Mucosa of gallbladder (tissue), 1 donor: ENCODE measurements around the gene TBKBP1. TPM values are rescaled to one million over a fixed set of nuclear protein-coding genes. Genes with fewer than 3 reads are reported as not detected.

Experiments used
- DNase-seq: peaks from one replicate; pipeline ENCODE4 v3.0.0-alpha.2; 2020; ENCODE audit warnings: low spot score
- total RNA-seq: library from RNA; stranded (reverse); gene quantifications from one replicate; pipeline ENCODE4 v1.2.1, GENCODE V29; 2021
- donor health status: DM: no; HTN: no; CAD: no.

Gene TBKBP1
- total RNA-seq, 1 donor from 2014 or later = 9.2 TPM

DNA sequence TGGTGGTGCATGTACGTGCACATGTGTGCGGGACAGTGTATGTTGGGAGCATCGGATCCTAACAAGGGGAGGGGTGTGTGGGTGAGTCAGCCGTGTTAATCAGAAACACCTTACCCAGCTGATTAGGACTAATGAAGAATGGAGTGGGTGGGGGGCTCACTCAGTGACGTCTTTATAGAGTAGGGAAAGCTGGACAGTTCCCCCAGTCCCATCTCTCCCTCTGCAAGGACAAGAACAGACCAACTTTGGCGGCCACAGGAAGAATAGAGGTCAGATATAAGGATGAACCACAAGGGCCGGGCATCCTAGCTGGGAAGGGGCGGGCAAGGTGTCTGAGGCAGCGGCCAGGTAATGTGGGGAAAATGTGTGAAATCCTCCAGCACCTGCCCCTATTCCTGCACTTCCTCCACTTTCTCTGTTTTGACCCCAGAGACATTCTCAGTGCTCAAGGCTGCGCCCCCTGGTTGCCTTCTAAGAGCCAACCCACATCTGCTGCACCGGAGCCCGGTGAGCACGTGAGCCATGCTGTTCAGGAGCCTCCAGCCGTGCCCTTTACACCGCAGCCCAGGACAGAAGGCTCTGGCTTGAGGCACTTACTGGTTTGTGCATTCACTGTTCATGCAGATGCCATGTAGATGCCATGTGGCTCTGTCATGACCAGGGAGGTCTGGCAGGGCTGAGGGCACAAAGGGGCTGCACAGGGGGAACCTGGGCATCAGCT, 20.2 kb downstream of the TBKBP1 start:
- no peak for DNase-seq

DNA sequence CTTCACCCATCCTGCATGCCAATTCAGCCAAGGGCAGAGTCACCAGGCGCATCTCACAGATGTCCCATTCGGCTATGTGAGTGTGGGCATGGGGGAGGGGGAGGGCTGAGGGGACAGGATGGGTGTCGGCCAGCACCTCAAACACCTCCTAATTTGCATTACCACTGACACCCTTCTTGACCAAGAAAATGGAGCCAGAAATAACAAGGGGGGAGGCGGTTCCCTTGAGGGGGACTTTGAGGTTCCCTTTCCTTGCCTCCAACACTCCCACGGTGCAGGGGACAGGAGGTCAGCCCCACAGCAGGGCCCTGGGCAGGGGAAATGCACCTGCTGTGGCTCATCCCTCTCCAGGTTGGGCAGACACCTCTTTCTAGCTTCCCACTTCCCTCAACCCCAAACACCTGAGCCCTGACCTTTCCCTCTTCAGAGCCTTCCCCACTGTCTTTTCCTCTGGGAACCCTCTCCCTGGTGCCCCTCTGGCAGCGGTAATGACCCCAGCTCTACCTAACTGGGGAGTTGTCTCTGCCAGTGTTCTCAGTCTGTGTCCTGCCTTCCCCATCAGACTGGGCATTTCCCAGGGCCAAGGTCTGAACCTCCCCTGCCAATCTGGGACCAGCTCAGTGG, 20.9 kb downstream of the TBKBP1 start:
- DNase-seq = no peak

DNA sequence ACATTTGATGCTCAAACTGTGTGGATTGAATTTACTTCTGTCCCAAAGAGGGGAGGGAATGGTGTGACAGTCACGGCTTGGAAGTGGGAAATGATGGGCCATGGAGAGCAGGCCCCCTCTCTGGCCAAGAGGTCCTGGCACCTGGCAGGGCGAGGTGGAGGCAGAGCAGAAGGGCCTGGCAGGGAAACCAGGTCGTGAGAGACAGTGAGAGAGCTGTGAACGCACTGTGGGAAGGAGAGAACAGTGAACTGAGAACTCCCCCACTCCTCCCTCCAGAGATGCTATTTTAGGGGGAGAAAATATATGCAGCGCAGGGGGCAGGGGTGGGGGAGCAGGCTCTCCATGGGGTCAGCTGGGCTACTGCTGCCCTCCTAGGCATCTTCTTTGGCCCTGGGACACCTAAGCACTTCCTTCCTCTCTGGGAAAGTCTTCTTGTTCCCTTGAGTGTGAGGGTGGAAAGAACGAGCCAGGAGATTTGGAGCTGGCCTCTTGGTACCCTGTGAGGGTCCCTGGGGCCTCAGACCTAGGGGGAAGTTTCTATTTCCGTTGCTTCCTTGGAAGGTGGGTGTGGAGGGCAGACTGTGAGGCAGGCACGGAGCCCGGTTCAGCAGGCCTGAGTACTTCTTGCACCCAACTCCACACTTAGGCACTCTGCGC, 21.8 kb downstream of the TBKBP1 start:
- no peak for DNase-seq

DNA sequence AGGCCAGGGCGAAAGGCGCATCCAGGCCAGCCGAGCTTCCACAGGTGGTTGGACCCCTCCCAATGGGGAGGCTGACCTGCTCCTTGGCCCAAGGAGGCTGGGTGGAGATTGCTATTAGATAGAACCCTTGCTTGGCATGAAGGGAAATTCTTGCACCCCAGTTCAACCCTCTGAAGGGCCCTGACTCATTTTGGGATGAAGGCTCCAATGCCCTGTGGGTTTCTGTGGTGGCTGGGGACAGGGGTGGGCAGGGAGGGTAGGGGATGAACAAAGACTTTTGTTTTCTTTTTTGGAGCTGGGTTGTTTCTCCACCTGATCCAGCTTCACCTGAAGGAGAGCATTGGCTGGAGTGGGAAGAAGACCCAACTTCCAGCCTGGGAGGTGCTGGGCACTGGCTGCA, 22.4 kb downstream of the TBKBP1 start:
- DNase-seq = no peak

DNA sequence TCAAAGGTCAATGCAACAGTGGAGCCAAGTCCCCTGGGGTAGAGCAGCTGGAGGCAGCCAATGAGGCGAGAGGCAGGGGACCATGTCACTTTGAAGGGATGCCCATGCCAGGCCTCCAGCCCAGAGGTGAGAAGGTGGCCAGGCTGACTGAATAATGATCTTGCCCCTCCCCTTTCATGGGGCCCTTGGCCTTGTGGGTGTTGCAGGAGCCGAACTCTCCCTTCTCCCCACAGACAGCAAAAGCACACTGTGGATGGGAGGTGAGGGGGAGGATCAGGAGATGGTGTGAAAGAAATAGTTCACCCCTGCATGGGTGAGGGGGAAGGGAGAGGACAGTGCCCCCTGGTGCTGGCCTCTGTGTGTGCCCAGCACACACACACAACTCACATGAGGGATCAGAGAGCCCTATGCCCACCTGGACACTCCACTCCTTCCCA, 23.3 kb downstream of the TBKBP1 start:
- no peak for DNase-seq

DNA sequence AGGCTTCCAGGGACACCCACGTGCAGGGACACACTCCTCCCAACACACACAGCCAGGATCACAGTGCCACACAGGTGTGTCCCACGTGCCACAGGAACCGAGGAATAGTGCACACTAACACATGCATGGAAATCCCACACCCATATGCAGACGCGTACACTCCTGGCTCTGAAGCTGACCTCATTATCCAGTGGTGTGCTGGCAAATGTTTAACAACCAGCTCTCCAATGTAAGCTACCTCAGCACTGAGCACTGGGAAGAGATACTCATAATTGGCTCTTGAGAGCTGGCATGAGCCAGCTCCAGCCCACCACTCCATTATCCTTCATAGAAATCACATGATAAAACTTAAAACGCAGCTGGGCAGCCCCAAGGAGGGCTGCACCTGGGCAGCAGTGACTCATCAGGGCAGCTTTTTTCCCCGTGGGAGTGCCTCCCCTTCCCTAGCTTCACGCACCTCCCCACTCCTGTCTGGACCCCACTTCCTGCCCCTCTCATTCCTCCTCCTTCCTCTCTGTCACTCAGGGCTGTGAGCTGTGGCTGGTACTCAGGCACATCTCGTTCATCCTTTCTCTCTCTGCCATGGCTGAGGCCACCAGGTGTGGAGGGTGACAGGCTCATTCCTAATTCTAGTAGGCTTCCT, 24.1 kb downstream of the TBKBP1 start:
- DNase-seq = no peak

DNA sequence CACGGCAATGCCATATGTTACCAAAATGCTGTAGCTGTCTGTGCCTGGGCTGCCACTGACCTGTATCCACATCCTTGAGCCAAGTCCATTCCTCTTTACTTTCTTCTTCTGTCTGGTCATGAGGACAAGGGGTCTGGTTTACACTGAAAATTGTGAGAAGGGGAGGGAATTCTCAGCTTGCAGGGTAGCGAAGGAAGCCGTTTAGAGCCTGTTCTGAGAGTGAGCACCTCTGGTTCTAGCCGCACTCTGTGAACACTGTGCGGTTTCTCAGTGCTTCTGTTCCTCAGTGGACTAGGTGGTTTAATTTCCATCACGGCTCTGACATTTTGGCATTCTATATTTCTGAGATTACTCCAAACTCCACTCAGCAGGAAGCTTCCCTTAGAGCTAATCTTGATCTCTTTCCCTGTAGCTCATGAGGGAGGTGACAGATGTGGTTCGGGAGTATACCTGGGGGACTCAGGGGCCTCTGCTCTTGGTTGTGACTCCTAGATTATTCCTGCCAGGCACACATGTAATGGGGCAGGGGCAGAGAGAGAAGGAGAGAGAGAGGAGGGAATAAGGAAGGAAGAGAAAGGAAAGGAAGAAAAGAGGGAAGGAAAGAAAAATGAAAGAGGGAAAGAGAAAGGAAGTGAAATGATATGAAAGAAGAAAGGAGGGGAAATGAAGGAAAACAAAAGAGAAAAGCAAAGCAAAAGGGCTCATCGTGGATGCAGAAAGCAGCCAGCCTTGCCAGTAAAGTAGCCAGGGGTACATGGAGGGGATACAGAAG, 24.9 kb downstream of the TBKBP1 start:
- DNase-seq = no peak

DNA sequence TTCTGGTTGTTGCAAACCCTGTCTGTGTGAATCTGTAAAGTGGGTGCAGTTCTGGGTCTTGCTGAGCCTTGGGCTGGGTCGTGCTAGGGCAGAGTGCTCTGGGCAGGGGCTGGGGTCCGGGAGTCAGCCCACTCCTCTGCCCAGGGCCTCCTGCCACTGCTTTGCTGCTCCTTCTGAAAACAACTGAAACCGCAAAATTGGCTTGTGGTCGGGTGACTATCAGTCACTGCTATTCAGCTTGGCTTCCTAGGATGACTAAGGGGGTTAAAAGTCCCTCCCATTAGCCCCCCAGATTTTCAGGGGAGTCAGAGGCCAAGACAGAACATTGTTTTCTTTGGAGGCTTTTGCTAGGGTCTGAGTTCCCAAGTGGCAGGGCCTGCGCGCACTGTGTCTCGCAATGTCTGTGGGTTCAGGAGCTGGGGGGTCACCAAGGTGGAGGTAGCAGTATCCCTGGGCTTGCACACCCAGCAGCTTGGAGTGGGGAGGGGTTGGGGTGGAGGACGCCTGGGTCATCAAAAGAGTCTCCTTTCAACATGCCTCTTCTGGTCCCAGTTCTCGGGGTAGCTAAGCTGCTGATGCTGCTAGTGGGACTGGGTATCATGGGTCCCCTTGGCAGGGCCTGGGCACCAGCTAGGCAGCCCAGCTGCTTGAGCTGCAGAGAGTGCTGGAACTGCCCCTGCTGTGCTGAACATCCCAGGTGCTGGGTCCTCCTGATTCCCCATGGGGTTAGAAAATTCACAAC, 25.6 kb downstream of the TBKBP1 start:
- no peak for DNase-seq

DNA sequence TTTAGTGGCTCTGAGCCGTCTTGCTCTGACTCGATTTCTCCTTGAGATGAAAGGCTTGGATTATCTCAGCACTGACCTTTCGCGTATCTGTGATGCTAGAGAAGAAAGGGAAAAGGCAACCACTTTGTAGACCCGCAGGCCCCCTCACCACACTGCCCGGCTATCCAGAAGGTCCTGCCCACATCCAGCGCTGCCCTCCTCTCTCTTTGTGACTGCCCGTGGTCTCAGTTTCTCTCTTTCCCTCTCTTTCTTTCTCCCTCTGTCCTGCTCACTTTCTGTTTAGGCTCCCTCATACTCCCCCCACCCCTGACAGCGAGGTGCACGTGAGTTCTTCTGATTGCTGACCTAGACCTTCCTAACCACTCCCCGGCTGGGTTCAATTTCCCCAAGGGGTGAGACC, 26.2 kb downstream of the TBKBP1 start:
- DNase-seq = no peak

DNA sequence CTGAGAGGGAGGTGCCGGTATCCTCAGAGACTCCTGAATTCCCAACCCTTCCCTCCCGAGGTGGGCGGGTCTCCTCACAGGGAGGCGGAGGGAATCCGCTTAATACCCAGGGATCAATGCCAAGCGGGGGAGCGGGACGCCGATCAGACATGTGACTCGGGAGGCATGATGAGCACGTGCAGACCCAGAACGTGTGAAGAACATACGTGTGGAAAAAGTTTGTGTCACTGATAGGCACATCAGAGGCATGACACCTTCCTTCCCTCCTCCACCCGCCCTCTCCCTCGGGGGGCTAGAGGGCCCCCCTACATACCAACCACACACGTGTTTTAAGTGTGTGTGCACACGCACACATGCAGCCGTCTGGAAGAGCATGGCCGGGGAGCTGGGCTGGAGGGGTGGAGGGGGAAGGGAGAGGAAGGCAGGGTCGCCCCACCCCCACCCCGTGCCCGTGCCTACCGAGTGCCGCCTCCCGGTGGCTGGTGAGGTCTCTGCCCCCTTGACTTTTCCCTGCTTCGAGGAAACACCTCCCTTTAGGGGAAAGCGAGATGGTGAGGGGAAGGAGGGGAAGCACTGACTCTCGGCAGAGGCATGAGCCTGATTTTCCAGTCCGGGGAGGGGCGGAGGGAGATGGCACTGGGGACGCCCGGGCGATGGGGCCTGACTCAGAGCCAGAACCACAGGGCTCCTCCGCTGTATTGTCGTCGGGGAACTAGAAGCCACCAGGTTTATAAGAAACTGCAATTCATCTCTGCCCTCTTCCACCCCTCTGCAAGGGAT, 27.0 kb downstream of the TBKBP1 start:
- no peak for DNase-seq

DNA sequence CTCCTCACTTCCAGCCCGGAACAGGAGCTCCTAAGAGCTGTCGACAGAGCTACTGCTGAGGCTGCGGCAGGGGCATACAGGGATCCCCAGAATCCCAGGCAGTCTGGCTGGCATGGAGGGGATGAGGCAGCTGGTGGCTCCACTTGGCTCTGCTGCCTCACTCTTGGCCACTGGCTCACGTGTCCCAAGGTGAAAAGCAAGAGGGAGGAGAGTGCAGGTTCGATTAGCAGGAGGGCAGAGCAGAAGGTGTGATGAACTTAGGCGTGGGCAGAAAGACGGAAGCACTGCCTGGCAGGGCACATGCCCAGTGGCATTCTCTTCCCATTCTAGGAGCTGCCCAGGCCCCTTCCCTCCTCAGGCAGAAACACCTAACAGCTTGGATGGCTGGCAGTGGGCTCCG, 27.8 kb downstream of the TBKBP1 start:
- DNase-seq = no peak

DNA sequence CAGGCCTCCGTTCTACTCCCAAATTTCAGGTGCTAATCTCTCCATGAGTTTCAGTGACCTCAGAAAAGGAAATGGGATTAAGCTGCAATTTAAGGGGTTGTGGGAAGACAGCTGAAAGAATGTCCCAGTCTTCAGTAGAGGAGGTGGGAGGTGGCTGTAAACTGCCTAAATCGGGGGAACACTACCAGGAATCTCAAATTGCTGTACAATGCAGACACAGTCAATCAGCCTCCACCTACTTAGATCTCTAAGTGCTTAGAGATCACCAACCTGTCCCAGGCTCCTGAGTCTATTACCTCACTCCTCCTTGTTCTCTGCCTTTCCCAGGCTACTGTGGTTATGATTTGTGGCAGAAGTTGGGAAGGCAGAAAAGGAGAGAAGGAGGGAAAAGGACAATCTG, 30.7 kb downstream of the TBKBP1 start:
- DNase-seq = no peak

DNA sequence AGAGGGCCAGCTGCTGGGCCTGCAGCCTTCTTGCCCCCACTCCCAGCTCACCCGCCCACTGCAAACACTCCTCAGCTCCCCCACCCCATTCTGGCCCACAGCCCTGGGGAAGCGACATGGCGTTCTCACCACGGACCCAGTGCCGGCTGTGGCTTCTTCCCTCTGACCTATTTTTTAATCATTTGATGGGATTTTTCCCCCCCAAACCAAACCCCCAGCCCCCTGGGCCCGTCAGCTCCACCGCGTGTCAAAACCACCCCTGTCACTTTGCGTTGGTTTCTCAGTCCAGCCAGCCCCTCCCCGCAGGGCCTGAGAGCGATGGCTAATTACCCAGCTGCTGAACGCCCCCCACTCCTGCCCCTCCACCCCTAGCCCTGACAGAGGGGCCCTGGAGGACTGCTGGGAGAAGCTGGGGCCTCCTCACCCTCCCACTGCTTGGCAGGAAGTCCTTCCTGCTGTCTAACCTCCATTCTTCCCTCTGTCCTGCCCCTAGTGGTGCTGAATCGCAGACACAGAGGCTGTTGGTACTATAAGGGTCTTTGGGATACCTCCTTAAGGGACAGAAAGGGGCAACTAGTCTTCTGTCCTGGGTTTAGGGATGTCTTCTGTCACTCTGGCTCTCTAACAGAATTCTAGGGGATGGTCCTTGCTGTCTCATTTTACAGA, 31.6 kb downstream of the TBKBP1 start:
- DNase-seq = no peak

DNA sequence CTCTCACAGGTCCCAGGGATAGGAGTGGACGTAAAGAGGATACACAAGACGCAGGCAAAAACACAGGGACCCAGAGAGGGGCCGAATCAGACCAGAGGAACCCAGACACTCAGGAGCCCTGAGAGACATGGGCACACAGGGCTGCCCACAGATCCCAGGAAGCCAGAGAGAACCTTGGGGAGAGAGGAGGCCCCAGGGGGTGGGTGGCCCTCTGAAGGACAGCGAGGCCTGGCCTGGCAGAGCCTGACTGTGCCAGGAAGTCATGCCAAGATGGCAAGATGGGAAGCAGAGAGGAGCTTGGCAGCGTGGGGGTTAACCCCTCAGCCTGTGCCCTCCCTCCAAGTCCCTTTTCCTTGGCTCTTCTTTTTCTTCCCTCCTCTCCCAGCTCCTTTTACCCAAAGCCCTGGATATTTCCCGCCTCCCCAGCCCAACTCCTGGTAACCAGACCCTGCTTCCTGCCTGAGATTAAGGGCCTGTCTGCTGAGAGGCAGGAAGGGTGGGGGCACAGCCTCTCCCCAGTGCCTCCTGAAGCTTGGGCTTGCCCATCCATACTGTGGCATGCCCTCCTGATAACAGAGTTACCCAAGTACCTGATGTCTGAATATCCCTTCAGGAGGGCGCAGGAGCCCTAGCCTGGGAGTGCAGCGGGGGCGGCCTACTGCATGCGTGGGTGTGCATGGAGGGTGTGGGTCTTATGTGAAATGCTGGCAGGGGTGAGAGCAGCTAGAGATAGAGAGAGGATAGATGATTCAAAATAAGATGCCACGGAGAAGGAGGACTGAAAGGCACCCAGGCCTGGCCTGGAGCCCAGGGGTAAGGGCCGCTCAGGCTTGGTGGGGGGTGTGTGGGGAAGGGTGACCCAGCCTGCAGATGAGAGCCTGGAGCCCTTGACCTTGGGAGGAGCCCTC, 33.1 kb downstream of the TBKBP1 start:
- no peak for DNase-seq

DNA sequence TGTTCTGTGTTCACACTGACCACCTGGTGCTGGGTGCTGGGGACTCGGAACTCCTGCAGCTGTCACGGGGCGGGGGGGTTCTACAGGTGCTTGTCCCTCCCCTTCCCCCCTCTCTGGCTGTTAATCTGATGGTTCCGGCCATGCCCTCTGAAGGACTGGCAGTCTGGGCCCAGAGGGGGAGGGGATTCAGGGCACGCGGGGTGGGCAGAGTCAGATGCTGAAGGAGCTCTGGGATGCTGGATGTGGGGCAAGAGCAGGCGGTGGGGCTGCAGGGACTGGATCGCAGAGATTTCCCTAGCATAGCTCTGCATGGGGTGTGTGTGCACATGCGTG, 33.7 kb downstream of the TBKBP1 start:
- DNase-seq = no peak

DNA sequence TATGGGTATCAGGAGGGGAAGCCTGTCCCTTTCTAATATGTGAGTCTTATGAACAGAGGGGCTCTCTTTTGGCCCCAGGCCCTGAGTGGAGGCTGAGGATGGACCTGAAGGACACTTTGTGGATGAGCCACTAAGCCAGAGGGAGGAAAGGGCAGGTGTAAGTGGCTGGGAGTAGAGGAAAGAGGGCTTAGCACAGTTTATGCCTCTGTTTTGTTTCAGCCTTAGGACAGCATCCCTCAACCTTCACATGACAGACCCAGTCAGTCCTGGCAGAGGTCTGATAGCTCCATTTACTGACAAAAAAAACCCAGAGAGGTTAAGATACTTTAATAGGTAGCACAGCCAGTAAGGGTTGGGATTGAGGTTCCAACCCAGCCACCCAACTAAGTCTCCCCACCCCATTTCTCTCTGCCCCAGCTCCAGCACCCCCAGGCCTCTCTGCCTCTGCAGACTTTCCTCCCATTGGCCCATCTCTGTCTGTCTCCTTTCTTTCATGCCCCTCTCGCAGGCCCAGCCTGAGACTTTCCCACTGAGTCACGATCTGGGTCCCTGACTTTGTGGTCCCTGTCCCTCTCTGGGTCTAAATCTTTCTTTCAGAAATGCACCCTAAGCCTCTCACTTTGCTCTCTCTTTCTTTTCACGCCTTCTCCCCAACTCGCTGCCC, 34.4 kb downstream of the TBKBP1 start:
- no peak for DNase-seq

DNA sequence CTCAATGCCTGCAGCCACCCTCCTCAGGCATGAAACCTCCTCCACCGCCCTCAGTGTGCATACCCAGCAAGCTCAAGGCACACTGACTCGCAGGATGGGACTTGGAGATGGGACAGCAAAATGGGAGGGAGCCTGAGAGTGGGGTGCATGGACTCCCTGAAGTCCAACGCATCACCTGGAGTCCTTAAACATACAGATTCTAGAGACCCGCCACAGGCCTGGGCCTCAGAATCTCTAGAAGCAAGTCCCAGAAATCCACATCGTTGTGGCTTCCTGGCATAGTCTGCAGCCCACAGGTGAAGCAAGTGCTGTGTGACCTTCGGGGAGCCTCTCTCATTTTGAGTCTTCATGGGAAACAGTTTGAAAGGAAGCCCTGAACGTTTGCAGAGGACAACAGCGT, 35.5 kb downstream of the TBKBP1 start:
- no peak for DNase-seq

DNA sequence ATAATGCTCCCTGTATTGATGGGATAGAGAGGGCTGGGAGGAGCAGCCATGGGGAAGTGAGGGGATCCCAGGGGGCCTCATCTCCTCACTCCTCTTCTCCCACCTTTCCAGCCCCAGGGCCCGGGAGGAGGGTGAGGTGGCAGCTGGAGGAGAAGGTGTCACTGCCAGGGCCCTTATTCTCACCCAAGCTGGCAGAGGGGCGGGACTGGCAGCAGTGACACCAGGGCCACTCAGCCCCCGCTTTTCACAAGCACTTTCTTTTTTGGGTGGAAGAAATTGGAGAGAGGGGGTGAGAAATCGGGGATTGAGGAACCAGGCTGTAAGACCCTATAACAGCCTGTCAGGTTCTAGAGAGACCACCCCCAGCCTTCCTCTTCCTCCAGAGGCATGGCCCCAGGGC, 36.7 kb downstream of the TBKBP1 start:
- DNase-seq = no peak
